GM21717 (cell line): ENCODE data around the gene APCDD1L.
"Not testable (repeated sequence)": the region's sequence is repeated elsewhere in the genome, so short reads cannot be mapped to it uniquely, and the experiment has no call there.

Experiments
- ATAC-seq: cut with Tn5 transposase; IDR thresholded peaks from one replicate; pipeline ENCODE4 v1.9.1; 2021; ENCODE audit warnings: mild to moderate bottlenecking, moderate library complexity; ENCODE audit not compliant: unreplicated experiment

APCDD1L gene

DNA sequence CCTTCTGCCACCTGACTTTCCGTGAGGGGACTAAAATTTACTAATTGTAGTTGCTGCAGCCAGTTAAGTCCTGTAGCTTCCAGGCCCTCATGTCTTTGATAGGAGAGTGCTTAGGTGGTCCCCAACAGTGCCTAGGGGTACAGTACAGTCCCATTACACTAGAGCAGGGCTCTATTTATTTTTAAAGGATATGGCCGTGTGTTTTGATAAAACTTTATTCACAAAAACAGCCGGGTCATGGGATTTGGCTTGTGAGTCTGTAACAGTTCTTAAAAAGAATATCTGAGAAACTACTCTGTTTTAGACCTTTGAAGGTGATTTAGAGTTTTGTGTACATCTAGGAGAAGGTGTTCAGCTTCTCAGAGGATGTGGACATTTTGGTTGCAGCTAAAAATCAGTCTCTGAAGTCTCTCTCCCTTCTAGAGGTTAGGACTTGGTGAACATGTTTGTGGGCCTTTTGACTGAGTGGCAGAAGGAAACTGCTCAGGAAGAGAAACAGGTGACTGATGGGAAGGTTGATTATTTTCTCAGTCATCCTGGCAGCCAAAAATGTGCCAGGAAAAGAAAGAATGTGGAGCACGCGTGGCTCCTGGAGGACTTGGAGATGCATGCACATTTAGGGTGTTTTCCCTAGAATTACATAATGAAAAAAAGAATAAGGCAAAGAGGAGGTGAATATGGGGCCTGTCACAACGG, 68.8 kb downstream of the APCDD1L start:
- ATAC-seq: no peak

DNA sequence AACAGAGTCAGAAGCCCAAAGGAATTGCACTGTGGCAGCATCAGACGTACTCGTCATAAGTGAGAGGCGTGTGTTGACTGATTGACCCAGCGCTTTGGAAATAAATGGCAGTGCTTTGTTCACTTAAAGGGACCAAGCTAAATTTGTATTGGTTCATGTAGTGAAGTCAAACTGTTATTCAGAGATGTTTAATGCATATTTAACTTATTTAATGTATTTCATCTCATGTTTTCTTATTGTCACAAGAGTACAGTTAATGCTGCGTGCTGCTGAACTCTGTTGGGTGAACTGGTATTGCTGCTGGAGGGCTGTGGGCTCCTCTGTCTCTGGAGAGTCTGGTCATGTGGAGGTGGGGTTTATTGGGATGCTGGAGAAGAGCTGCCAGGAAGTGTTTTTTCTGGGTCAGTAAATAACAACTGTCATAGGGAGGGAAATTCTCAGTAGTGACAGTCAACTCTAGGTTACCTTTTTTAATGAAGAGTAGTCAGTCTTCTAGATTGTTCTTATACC, 70.4 kb downstream of the APCDD1L start:
- ATAC-seq: no peak

DNA sequence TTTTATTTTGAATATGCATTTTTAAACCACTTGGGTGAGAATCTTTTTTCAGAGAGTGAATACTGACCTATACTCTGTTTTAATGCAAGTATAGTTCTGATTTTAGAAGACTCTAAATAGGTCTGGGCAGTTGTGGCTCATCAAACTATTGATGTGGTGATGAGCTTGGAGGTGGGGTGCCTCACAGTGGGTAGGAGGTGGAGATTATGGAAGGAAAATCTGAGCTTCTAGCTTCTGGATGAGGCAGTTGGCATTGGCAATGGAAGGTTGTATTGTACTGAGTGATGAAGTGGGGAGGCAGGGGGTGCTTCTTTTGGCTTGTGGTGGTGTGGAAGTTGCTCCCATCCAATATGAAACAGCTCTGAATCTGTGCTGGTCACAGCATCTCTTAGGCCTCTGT, 73.5 kb downstream of the APCDD1L start:
- no peak for ATAC-seq

DNA sequence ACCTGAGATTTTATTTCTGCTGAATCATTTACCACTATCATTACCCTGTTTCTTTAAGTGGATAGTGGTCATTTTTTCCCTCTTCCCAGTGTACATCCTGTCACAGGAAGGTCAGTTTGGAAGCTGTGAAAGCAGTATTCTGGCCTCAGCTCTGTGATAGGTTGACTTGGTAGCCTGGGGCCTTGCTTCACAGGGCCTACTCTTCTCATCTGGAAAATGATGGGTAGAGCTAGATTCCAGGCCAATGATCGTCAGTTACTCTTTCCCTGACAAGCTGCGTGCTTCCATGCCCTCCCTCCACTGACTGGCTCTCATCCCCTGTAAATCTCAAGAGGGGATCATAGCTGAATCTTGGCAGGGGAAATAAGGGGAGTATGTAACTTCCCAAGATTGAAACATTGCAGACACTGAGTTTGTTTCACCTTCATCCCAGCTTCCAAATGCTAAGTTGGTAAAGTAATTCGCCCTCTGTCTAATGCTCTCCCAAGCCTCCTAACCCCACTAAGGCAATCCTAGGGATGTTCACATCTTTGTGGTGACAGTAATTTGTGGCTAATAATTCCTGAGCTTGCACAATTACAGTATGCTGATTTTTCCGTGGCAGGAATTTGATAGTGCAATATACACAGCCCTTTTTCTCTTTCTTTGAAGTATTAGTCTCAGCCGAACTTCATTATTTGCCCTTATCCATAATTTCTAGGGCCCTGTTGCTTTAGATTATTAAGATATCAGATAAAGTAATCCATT, 75.0 kb downstream of the APCDD1L start:
- ATAC-seq: no peak

DNA sequence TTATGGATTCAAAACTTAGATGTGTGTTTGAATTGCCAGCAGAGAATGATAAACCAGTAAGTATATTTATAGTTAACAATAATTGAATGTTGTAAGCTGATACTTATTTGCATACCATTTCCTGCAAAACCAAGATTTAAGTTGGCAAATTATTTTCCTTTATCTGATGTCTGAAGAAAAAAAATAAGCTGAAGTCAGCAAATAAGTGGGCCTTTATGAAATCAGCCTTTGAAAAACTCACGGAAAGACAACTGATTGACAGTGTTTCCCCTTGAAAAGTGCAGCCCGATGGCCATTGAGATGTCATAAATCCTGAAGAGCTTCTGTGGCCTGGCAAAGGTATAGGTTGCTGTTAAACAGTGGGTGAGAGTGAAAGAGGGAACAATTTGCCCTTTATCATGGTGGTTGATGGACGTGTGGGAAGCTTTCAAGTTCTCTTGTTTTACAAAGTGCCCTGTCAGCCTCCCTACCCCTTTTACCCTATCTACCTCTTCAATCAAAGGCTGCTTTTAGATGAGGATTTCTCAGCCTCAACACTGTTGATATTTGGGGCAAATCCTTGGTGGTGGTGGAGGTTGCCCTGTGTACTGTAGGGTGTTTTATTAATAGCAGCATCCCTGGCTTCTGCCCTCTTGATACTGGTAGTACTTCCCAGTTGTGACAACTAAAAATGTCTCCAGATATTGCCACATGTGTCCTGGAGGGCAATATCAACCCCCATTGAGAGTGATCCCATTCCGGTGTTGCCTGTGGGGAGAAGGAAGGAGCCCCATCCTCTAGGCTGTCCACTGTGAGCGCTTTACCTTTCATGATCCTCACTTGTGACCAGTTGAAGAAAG, 76.0 kb downstream of the APCDD1L start:
- ATAC-seq: no peak

DNA sequence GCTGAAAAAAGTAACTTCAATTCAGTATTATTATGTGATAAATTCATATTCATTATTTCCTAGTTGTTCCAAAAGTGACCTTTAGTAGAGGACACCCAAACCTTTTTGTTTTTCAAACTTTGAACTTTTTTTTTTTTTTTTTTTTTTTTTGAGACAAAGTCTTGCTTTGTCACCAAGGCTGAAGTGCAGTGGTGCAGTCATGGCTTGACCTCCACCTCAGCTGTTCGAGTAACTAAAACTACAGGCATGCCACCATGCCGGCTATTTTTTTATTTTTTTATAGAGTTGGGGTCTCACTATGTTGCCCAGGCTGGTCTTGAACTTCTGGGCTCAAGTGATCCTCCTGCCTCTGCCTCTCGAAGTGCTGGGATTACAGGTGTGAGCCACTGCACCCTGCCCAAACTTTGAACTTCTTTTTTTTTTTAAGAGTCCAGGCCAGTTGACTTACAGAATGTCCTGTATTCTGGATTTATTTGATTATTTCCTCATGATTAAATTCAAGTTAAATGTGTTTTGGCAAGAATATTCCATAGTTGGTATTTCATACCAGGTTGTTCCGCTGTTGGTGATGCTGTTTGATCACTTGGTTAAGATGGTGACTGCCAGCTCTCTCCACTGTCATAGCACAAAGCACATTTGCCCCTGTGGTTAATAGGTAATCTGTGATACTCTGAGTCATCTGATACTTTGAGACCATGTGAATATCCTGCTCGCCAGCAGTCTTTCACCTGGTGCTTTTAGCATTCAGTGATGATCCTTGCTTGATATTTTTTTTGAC, 78.1 kb downstream of the APCDD1L start:
- no peak for ATAC-seq

DNA sequence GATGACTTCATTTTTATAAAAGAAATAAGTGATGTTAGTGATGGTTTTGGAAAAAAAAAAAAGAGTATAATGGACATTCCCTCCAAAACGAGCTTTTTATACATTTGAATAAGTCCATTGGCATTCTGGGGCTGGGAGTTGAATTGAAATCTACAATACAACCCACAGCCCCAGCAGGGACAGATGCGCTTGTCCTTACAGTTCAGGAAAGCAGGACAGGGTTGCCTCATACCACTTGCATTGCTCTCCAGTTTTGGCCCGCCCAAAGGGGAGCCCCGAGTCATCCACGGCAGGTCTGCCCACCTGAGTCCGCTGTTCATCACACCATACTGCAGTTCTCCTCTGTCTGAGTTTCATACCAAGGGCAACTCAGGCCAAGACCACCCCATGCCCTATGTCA, 80.0 kb downstream of the APCDD1L start:
- ATAC-seq: no peak

DNA sequence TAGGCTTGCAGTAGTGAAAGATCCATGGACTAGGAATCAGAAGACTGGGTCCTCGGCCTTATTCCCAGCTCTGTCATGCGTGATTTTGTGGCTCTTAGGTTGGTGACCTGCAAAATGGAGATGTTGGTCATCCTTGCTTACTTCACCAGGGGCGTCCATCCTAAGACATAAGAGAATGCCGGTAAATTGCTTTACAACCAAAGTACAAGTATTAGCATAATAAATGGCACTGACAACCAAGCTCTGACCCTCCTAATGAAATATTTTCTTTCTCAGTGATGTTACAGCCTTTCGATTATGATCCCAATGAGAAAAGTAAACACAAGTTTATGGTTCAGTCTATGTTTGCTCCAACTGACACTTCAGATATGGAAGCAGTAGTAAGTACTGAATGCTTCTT, 80.9 kb downstream of the APCDD1L start:
- no peak for ATAC-seq

DNA sequence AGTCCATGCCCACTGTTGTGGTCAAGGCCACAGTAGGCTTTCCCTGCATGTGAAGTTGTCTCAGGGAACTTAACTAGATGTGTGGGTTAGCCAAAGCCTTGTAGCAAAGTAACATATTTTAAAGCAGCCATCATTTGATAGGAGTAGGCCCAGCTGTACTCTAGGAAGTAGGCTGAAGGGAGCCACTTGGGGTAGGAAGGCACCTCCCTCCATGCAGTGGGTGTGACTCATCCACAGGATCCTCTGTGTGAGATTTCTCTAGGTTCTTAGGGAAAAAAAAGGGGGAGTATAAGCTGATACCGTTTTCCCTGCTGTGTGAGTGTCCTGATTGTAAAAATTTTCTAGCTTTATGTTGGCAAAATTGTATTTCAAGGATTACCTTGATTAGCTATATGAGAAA, 81.4 kb downstream of the APCDD1L start:
- no peak for ATAC-seq

DNA sequence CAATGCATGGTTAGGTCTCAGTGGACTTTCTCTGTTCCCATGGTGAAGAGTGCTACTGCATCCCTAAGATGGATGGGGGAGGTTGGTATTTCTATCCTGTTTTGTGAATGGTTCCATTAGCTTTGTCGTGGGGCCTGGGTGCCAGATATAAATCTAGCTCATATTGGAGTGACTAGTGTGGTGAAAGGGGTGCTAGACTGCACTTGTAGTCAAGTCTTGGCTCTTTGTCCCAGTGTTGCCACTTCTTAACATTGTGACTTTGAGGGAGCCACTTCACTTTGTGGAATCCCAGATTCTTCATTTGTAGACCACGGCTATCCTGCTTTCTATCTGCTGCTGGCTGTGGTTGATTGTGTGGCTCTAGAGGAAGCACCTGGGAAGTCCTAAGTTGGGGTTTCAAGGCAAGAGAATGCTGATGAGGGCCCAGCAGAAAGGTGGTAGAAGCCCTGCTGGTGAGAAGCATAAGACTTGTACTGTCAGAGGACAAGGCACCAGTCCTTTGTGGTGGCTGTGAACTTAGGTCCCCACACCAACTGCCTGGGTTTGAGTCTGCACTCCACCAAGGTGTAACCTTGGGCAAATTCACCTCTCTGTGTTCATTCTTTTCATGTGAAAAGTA, 82.1 kb downstream of the APCDD1L start:
- ATAC-seq: no peak

DNA sequence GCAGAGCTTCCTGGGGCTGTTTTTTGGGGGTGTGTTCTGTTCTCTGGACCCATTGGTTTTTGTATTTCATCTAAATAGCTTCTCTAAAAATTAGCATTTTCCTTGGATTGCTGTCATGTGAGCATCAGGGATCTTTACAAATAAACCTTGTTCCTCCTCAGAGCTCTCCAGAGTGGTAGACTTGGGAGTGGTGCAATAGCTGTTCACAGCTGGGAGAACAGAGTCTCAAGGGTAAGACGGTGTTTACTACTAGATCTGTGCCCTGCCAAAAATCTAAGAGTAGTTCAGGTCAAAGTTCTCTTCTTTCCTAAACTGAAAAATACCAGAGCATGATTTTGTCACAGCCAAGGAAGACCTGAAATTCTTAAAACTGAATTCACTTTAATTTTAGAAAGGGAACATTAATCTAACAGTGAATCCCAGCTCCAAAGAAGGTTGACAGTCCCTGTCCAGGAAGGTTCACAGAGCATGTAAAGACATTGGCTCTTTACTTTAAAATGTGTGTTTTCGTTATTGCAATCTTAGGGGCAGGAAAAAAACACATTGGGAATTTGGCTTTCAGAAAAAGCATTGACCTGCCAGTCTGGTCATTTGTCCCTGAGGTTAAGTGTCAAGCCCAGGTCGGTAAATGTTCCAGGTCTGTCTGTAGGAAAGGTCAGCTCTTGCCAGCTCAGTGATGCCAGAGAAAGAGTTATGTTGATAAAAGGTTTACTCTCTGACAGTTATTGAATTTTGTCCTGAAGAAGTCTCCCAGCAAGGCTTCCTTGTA, 82.8 kb downstream of the APCDD1L start:
- ATAC-seq: no peak

DNA sequence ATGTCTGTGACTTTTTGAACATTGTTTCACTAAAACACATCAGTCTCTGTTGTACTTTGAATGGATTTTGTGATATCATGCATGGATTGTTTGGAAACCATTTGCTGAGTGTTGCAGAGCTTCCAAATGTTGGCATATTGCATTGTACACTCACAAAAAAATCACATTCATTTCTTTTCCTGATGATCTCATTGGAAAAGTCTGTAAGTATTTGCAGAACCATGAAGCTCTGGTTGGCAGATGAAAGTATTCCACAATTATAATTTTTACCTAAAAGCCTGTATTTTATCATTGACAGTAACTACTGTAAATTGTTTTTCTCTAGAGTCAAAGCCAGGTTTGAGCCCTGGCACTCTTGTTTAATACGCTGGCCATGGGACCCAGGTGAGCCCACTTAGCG, 84.1 kb downstream of the APCDD1L start:
- ATAC-seq: no peak

DNA sequence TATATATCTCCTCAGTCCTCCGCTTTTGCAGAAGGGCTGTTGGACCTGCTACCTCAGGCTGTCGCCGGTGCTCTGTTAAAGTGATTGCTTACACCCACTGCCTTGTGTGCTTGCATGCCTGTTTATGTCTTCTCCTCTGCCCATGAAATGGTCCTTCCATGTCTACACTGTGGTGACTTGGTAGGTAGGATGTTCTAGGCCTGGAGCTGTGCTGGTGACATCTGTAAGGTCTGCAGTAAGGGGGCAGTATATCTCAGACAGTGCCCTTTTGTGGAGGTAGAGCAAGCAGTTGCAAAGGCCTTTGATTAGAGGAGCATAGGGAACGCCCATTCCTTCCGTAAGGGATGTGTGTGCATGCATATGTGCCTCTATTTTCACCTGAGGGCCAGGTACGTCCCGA, 85.9 kb downstream of the APCDD1L start:
- no peak for ATAC-seq

DNA sequence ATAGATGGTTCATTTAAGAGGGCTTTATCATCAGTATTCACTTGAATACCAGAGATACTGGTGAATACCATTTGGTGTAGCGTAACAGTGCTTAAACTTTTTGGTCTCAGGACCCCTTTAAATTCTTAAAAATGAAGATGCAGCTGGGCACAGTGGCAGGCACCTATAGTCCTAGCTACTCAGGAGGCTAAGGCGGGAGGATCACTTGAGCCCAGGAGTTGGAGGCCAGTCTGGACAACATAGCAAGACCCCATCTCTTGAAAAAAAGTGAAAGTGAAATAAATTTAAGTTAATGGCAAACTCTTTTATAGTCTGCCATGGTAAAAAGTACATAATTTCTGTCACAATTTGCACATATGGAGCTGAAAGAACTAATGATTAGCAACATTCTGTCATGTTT, 86.8 kb downstream of the APCDD1L start:
- ATAC-seq: no peak

DNA sequence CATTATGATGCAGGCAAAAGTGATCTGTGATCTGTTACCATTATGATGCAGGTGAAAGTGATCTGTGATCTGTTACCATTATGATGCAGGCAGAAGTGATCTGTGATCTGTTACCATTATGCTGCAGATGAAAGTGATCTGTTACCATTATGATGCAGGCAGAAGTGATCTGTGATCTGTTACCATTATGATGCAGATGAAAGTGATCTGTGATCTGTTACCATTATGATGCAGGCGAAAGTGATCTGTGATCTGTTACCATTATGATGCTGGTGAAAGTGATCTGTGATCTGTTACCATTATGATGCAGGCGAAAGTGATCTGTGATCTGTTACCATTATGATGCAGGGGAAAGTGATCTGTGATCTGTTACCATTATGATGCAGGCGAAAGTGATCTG, 87.6 kb downstream of the APCDD1L start:
- ATAC-seq: not testable (repeated sequence)

DNA sequence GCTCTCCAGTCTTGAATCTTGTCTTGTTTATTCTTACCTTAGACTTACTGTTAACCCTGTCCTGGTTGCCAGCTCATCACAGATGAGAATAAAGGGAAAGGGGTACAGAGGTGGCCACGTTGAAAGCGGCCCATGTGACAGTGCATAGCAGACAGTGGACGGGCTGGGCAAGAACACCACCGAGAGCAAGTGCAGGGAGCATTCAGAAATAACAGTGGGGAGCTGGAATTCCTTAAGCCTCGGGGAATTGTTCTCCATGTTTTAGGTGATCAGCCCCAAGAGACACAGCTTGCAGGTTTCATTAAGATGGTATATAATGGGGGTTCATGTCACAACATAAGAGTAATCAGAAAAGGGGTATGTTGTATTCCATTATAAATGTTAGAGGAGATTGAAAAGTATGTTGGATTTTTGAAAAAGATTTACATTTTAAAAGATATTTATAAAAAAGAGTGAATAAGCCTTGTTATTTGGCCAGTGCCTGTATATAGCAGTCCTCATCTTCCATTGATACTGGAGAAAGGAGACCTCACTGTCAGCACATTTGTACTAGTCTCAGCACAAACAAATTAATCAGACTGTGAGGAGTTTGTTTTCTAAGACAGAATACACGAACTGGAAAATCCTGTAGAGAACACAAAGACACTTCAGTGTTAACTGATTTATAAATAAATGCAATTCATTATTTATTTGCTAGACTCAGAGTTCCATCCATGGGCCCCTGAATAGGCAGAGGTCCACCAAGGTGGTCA, 90.8 kb downstream of the APCDD1L start:
- ATAC-seq: no peak

DNA sequence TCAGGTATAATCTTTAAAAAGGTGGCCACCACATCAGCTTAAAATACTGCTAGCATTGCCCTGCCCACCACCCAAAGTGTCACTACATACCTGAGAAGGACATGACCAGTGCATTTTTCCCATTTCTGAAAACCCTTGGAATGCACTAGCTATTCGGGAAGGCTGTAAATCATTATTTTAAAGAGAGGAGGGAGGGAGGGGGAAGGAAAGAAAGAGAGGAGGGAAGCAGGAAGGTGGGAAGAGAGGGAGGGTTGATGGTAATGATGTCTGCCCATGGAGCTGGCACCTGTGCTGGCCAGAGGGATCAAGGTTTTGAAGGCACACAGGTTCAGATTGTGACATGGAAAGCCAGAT, 93.7 kb downstream of the APCDD1L start:
- no peak for ATAC-seq

DNA sequence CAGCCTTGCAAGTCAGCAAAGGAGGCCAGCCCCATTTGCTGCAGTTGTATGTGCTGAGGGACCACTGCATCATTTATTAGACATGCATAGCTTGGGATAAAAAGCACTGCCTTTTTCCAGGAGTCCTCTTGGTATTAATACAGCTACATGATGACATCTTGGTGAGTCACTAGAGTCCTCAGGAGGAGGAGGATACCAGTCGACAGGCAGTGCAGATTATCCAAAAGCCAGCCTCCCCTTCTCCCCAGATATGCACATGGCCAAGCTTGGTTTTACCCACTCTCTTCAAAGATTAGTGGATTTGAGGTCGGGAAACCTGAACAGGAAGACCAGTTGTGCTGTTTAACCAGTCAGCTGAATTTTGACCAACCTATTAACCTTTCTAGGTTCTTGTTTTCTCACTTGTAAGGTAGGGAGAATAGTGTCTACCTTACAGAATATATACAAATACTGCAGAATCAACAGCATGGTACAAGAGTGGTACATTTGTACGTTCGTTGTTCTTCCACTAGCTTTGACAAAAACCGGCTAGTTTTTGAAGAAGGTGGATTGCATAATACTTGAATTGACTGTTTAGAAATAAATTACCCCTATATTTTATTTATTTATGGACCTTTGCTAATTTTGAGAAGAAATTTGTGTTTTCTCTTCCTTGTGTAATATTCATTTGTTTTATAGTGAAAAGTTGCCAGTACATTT, 94.3 kb downstream of the APCDD1L start:
- ATAC-seq: no peak
